HepG2 (cell line): ENCODE data around the gene KCNIP4. TPM values are rescaled to one million over a fixed set of nuclear protein-coding genes. Genes with fewer than 3 reads are reported as not detected.

ENCODE experiments used
- ATAC-seq: fragments of 200-7000 bp; cut with Tn5 transposase; 3 replicates; pipeline ENCODE4 v1.9.1; 2020; ENCODE audit warnings: mild to moderate bottlenecking, moderate library complexity
- BruUV-seq: library from RNA; stranded (reverse); fragments of 400-500 nt; replicated peaks from 2 replicates; lab custom pipeline; 2021; lab: Mats Ljungman, UMichigan
- CTCF ChIA-PET: fragments of 300-600 bp; formaldehyde crosslinking; extraction: SDS; loops from one replicate; lab custom pipeline; 2021; ENCODE audit warnings: low total read pairs, inconsistent platforms, low intra/inter-chr PET ratio; lab: Yijun Ruan, JAX
- POLR2A ChIA-PET: fragments of 350-600 bp; sonication (Branson Sonifier 250); formaldehyde crosslinking; loops from one replicate; lab custom pipeline; 2020; ENCODE audit warnings: antibody characterized with exemption, inconsistent platforms; lab: Yijun Ruan, JAX
- DNase-seq: peaks from one replicate; pipeline ENCODE4 v3.0.0-alpha.2; 2015; ENCODE audit warnings: low spot score
- FAIRE-seq: peaks from 3 replicates; lab custom pipeline; 2011; peaks lifted over from hg19 to GRCh38; lab: Jason Lieb, UNC
- H2AFZ ChIP-seq: one replicate; pipeline ENCODE4 v1.6.1; 2011; ENCODE audit warnings: low read length, inconsistent platforms
- H3K27ac ChIP-seq: fragments of 300-600 bp; 3 replicates; pipeline ENCODE4 v1.8.0; 2011; ENCODE audit warnings: mixed run types, mild to moderate bottlenecking, mixed read lengths, low read length, inconsistent platforms; ENCODE audit not compliant: insufficient read depth; ENCODE audit errors: extremely low read length
- H3K27me3 ChIP-seq, 2 experiments: fragments of 200-600 bp in 1 of 2; 2 replicates in 1 of 2; 3 replicates in 1 of 2; pipeline versions ENCODE4 v1.6.0 to v1.8.0; 2011; ENCODE audit warnings: low read length in 2 of 2, mild to moderate bottlenecking in 2 of 2, moderate library complexity in 2 of 2, inconsistent platforms in 1 of 2; ENCODE audit not compliant: insufficient read depth in 2 of 2, control insufficient read depth in 1 of 2
- H3K36me3 ChIP-seq, 2 experiments: fragments of 200-600 bp in 1 of 2; replicated peaks in 1 of 2; 2 replicates in 1 of 2; 3 replicates in 1 of 2; pipeline versions ENCODE4 v1.5.1 to v1.8.0; 2011; ENCODE audit warnings: low read length in 2 of 2, inconsistent platforms in 1 of 2; ENCODE audit not compliant: insufficient read depth in 2 of 2, control insufficient read depth in 1 of 2
- H3K4me1 ChIP-seq: 2 replicates; pipeline ENCODE4 v1.5.1; 2012; ENCODE audit warnings: low read length, inconsistent platforms; ENCODE audit not compliant: insufficient read depth
- H3K4me2 ChIP-seq: 2 replicates; pipeline ENCODE4 v1.6.0; 2011; ENCODE audit warnings: low read depth, low read length, inconsistent platforms
- H3K4me3 ChIP-seq, 3 experiments: fragments of 200-600 bp in 1 of 3; sonication (generic), shearing (Covaris generic) in 1 of 3; replicated peaks in 1 of 3; 2 replicates each; pipeline ENCODE4 v1.5.1; 2011 to 2016; ENCODE audit warnings: low read length in 3 of 3, inconsistent platforms in 2 of 3, low read depth in 2 of 3, mild to moderate bottlenecking in 2 of 3, control low read depth in 1 of 3, mixed read lengths in 1 of 3; ENCODE audit not compliant: insufficient read depth in 1 of 3
- H3K79me2 ChIP-seq: one replicate; pipeline ENCODE4 v1.6.1; 2011; ENCODE audit warnings: low read length, inconsistent platforms; ENCODE audit not compliant: insufficient read depth
- H3K9ac ChIP-seq: 2 replicates; pipeline ENCODE4 v1.6.0; 2011; ENCODE audit warnings: mild to moderate bottlenecking, low read depth, low read length, inconsistent platforms; ENCODE audit not compliant: insufficient read depth
- H3K9me3 ChIP-seq: 2 replicates; pipeline ENCODE4 v1.5.1; 2012; ENCODE audit warnings: mild to moderate bottlenecking, low read length
- H4K20me1 ChIP-seq: 2 replicates; pipeline ENCODE4 v1.6.0; 2011; ENCODE audit warnings: inconsistent platforms, mild to moderate bottlenecking, low read length, moderate library complexity; ENCODE audit not compliant: insufficient read depth
- ESRRA ChIP-seq: sonication (generic); formaldehyde crosslinking; IDR thresholded peaks from 2 replicates; pipeline ENCODE4 v1.5.1; 2020; ENCODE audit warnings: mild to moderate bottlenecking, low read depth, missing genetic modification reagents
- FOXM1 ChIP-seq: sonication (generic); formaldehyde crosslinking; IDR thresholded peaks from 2 replicates; pipeline ENCODE4 v1.5.0; 2020; ENCODE audit warnings: missing genetic modification reagents
- KLF6 ChIP-seq: IDR thresholded peaks from 2 replicates; pipeline ENCODE4 v1.8.0; 2016; ENCODE audit warnings: missing biosample characterization, missing genetic modification reagents
- ZBED4 ChIP-seq: sonication (generic); formaldehyde crosslinking; IDR thresholded peaks from 2 replicates; pipeline ENCODE4 v1.4.0; 2020; ENCODE audit warnings: missing genetic modification reagents, borderline replicate concordance
- ZFP36L2 ChIP-seq: sonication (generic); formaldehyde crosslinking; IDR thresholded peaks from 2 replicates; pipeline ENCODE4 v1.4.0; 2020; ENCODE audit warnings: missing genetic modification reagents
- ZNF337 ChIP-seq: sonication (generic); formaldehyde crosslinking; IDR thresholded peaks from 2 replicates; pipeline ENCODE4 v1.5.1; 2020; ENCODE audit warnings: missing genetic modification reagents, low read depth, mild to moderate bottlenecking, borderline replicate concordance
- ZNF354B ChIP-seq: sonication (generic); formaldehyde crosslinking; IDR thresholded peaks from 2 replicates; pipeline ENCODE4 v1.8.0; 2022; ENCODE audit warnings: mild to moderate bottlenecking, missing genetic modification reagents
- ZNF431 ChIP-seq: sonication (generic); formaldehyde crosslinking; IDR thresholded peaks from 2 replicates; pipeline ENCODE4 v1.9.0; 2022; ENCODE audit warnings: missing genetic modification reagents, low read depth, mild to moderate bottlenecking, borderline replicate concordance
- ZNF574 ChIP-seq: sonication (generic); formaldehyde crosslinking; IDR thresholded peaks from 2 replicates; pipeline ENCODE4 v1.4.0; 2020; ENCODE audit warnings: missing genetic modification reagents
- ZNF703 ChIP-seq: sonication (generic); formaldehyde crosslinking; IDR thresholded peaks from 2 replicates; pipeline ENCODE4 v1.5.1; 2020; ENCODE audit warnings: missing genetic modification reagents, mild to moderate bottlenecking, moderate library complexity, borderline replicate concordance
- ZNF780A ChIP-seq: sonication (generic); formaldehyde crosslinking; IDR thresholded peaks from 2 replicates; pipeline ENCODE4 v1.8.0; 2022; ENCODE audit warnings: mild to moderate bottlenecking, missing genetic modification reagents, moderate library complexity
- ZNF781 ChIP-seq: sonication (generic); formaldehyde crosslinking; IDR thresholded peaks from 2 replicates; pipeline ENCODE4 v1.5.1; 2020; ENCODE audit warnings: borderline replicate concordance, mild to moderate bottlenecking, missing genetic modification reagents; ENCODE audit errors: not compliant biosample characterization
- ZNF841 ChIP-seq: sonication (generic); formaldehyde crosslinking; IDR thresholded peaks from 2 replicates; pipeline ENCODE4 v1.8.1; 2023; ENCODE audit warnings: missing genetic modification reagents, borderline replicate concordance
- WGBS: methylation state at CpG from one replicate; pipeline ENCODE4 v1.1.6; 2017; ENCODE audit warnings: low lambda C conversion rate; 5-methylcytosine and 5-hydroxymethylcytosine counted together
- in situ Hi-C: cut with HindIII; loops from 2 replicates; pipeline ENCODE4 v1.10.0; 2017; ENCODE audit warnings: low pct_unique_long_range_greater_than_20kb; ENCODE audit not compliant: extremely low pct_ligation_motif_present
- intact Hi-C: fragments of 100-400 bp; cut with micrococcal nuclease; formaldehyde crosslinking; loops from one replicate; pipeline ENCODE4 v1.10.0; 2022; ENCODE audit not compliant: unreplicated experiment
- polyA plus RNA-seq, 8 experiments: library from polyadenylated mRNA; depleted of rRNA in 3 of 8; stranded (reverse) in 7 of 8; unstranded in 1 of 8; fragments of >200 nt; fragmentation: Illumina TruSeq in 4 of 8; extraction: Trizol in 4 of 8; gene quantifications; 2 replicates each; pipeline versions ENCODE4 v1.2.1 to v1.2.3, GENCODE V29; 2011 to 2016; ENCODE audit warnings: low read depth in 4 of 8, missing spikeins in 1 of 8, mixed read lengths in 1 of 8; ENCODE audit not compliant: insufficient read depth in 1 of 8
- total RNA-seq, 5 experiments: library from RNA; depleted of rRNA; stranded (reverse); fragments of >200 nt; fragmentation: Illumina TruSeq; extraction: Trizol; gene quantifications; 2 replicates each; pipeline ENCODE4 v1.2.3, GENCODE V29; 2016; ENCODE audit warnings: low read depth in 1 of 5
- TF ChIP-seq, protein P1 (sequence below): sonication (generic); formaldehyde crosslinking; IDR thresholded peaks from 2 replicates; pipeline ENCODE4 v1.4.0; 2020; ENCODE audit warnings: missing genetic modification reagents

The KCNIP4 gene
- total and polyA plus RNA-seq, 2 of the 13 experiments (the other 11 are each of a cell fraction or from before 2014, with no cell fraction given), result 0.09 TPM; not detected in 1

- whole genome bisulfite sequencing, result 0% methylated on average over 2 of the region's 2 CpGs
- ChIA-PET POLR2A (no interaction called here), CTCF (no interaction called here)
- Histone ChIP-seq H3K4me2 (no peak overlapping the region), H2AFZ (no peak overlapping the region), H3K9me3 (peaks cover 8% of the 10 kb centered on the region; the same call in 1 of the 2 replicates), H3K4me1 (0 out of 2 replicates have a peak, but pooled peaks cover 6% of the 10 kb centered on the region), H3K27ac (no peak overlapping the region), H3K27me3 (no peaks in the 10 kb centered on the region), H3K9ac (no peak overlapping the region), H3K4me3 (no peak overlapping the region), H3K79me2 (no peaks in the 10 kb centered on the region), H3K36me3 (no peaks in the 10 kb centered on the region), H4K20me1 (no peaks in the 10 kb centered on the region)
- no TSS peak for BruUV-seq
- TF ChIP-seq, protein P1, sequence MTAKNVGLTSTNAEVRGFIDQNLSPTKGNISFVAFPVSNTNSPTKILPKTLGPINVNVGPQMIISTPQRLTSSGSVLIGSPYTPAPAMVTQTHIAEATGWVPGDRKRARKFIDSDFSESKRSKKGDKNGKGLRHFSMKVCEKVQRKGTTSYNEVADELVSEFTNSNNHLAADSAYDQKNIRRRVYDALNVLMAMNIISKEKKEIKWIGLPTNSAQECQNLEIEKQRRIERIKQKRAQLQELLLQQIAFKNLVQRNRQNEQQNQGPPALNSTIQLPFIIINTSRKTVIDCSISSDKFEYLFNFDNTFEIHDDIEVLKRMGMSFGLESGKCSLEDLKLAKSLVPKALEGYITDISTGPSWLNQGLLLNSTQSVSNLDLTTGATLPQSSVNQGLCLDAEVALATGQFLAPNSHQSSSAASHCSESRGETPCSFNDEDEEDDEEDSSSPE (CRISPR knock-in tag), result no peak
- TF ChIP-seq ZNF841 (CRISPR knock-in tag), result no peak
- no peak for TF ChIP-seq ESRRA
- TF ChIP-seq ZNF574 (CRISPR knock-in tag), result no peak
- TF ChIP-seq ZNF431, result no peak
- no peak for TF ChIP-seq ZFP36L2
- no peak for TF ChIP-seq KLF6 (CRISPR knock-in tag)
- TF ChIP-seq ZBED4 (CRISPR knock-in tag), result no peak
- no peak for TF ChIP-seq ZNF354B (CRISPR knock-in tag)
- no peak for TF ChIP-seq ZNF337
- no peak for TF ChIP-seq ZNF703
- no peak for TF ChIP-seq ZNF780A (CRISPR knock-in tag)
- no peak for TF ChIP-seq FOXM1
- no peak for TF ChIP-seq ZNF781 (CRISPR knock-in tag)
- in situ Hi-C loops, result no loop called here
- intact Hi-C loops, result no loop called here
- FAIRE-seq, result no peak
- ATAC-seq, result no peak
- no peak for DNase-seq
Measured at GRCh38 chr4:20881658-20882057, 1066.9 kb downstream of the KCNIP4 start.
